Activated CD8-positive, alpha-beta memory T cell treated with anti-CD3 and anti-CD28 coated beads, Interleukin-2, amount 50 U/mL, for 48 hours (primary cell): Measurements from ENCODE around the gene SLC39A11.

ENCODE experiments used
- DNase-seq: peaks from one replicate; pipeline ENCODE4 v3.0.0-alpha.2; 2020

The SLC39A11 gene

DNA sequence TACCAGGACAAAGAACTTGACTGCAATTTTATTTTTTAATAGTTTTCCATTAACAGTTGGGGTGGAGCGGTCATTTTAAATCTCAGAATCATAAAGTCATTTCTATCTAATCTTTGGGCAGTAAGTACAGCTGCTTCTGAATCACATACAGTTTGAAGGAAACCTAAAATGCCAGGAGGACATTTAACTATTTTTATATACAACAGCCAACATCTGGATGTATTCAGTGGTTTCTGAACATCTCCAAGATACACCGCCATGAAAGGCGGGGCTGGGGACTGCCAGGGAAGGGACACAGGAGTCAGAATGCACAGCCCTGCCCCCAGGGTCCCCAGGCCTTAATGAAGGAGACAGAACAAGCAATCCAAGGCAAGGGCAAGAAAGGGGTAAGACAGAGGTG, 392.3 kb downstream of the SLC39A11 start:
- DNase-seq = no peak

DNA sequence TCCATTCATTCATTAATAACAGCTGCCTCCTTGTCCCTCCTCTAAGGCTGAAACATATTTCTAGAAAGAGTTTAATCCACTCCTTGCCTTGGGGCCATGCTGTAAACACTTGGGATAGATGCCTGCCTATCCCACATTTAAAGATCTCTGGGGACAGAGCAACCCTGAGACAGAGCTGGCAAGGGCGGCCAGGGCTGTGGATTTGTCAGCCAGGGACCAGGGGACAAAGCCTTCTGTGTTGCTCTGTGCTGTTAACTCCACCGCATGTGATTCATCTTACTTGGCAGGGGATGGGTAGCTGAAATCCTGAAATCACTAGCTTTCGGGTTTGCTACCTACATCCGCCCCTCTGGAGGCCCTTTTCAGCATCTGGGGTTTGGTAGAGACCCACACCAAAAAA, 392.9 kb downstream of the SLC39A11 start:
- no peak for DNase-seq

DNA sequence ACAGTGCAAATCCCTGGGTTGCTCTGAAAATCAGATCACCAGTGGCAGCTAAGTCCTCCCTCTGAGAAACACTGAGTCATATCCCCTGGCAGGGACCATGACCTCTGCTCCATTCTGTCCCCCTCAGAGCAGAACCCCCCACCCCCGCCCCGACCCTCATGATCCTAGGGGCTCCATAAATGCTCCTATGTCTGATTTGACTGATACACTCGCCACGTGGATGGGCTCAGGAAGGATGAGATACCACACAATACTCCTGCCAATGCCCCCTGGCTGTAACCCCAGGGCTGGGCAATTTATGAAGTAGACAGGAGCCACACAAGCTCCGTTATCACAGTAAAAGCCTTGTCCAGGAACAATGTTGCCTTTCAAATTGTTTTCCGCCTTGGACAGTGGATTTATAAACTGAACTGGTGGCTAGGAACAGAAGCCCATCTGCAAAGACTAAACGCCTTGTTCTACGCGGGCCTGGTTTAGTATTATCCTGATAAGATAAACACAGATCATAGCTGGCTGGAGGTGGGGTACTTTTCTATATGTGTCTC, 394.8 kb downstream of the SLC39A11 start:
- DNase-seq = no peak

DNA sequence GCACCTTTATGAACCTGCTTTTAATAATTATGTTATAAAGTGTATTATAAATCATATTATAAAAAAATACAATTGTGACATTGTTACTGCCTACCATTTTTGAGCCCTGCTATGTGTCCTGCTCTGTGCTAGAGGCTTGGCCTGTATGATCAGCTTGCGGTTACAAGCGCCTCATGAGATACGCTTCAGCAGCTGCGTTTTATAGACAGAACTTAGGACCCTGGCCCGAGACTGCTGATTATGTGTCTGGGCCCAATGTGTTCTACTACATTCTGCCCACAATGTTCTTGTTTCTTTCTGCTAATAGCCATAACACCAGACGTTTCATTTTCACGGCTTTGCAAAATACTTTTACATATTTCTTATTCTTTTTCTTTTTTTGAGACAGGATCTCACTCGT, 395.8 kb downstream of the SLC39A11 start:
- no peak for DNase-seq

DNA sequence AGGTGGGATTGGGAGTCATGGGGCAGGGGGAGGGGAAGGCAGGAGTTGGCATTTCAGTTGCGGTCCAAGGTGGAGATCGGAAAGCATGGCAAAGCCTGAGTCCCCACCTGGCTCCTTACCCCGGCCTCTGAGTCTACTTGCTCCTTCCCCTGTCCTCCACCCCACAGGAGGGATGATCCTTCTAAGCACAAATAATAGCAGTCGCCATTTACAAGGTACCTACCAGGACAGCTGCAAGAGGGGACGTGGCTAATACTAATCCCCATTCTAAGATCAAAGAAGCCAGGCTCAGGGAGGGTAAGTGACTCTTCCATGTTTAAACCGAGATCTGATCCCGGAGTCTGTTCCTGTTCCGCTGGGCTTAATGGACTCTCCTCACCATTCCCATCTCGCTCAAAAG, 396.3 kb downstream of the SLC39A11 start:
- no peak for DNase-seq

DNA sequence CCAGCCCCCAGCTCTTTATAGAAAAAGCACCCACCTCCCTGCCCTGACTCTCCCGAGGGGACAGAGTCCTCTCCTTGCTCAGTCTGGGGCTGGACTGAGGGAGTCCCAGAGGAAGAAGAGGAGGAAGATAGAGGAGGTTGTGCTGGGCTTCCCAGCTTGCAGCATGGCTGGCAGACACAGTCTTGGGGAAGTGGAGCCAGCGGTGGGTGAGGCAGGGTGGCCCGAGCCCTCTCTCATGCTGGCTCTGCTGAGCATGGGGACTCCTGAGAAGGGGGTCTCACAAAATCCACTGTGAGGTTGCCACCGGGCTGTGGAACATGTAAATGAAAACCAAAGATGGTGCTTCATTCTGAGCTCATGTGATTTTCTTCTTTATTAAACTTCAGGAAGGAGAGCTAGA, 398.5 kb downstream of the SLC39A11 start:
- no peak for DNase-seq

DNA sequence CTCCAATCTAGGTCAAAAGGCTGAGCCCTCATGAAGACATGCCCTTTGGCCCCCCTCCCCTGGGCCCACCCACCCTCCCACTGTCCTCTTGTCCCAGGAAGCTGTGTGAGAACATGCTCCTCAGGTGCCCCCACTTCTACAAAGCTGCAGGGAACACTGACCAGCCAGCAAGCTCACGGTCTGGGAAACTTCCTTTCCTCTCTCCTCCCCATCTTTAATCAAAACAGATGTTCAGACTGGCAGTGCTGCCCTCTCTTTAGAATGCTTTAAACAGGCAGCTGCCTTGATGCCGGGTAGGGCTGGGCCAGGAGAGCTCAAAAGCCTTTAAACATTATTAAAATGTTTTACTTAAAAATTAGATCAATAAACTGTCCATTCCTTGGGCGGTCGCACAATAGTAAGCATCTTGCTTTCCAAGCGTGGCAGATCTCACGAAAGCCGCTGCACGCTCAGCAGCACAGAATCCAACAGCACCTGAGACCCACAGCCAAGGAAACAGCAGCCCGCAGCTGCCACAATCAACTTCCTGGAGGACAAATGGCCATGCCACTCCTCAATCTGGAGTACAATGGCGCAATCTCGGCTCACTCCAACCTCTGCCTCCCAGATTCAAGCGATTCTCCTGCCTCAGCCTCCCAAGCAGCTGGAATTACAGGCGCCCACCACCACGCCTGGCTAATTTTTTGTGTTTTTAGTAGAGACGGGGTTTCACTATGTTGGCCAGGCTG, 399.2 kb downstream of the SLC39A11 start:
- DNase-seq = no peak

DNA sequence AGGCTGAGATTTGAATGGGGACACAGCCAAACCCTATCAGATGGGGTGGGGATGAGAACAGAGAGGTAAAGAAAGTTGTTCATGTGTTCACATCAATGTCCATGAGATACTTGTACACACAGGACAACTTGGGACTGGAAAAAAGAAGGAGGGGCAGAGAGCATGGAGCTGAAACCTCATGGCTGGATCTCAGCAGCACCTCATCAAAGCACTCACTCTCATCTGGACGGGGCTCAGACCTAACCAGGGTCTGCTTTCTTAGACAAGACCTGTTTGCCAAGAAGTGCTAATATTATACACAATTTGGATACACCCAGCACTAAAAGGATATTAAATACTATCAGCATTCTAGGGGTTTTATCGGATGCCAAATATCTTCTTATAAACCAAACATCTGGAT, 399.8 kb downstream of the SLC39A11 start:
- no peak for DNase-seq

DNA sequence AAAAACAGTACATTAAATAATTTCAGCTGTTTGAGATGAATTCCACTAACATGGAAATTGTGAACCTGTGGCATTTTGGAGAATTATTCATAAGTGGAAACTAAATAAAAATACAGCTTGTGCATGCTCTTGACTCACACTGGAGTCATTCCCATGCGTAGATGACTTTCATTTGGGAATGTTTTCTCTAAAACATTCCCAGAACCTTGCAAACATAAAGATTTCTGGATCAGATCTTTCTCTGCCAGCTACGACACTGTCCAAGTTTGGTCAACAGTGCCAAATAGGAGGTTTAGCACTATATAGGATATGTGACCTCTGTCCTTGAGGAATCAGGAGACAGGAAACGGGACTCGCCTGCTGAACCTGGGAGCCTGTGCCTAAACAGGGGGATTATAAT, 400.9 kb downstream of the SLC39A11 start:
- DNase-seq = no peak

DNA sequence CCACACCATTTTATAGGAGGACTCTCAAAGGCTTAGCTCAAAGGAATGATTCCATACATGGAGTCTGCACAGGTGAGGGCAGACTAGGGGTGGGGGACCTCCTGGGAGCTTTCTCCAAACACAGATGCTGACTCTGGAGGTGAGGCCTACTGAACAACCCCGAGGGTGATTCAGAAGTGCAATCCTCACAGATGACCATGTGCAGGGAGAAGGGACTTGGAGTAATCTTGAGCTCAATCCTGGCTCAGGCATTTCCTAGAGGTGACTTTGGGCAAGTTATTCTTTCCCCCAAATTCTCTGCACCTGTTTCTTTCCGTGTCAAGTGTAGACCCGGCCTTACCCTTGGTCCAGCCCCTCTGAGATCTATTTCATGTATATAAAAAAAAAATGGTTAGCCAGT, 401.5 kb downstream of the SLC39A11 start:
- no peak for DNase-seq

DNA sequence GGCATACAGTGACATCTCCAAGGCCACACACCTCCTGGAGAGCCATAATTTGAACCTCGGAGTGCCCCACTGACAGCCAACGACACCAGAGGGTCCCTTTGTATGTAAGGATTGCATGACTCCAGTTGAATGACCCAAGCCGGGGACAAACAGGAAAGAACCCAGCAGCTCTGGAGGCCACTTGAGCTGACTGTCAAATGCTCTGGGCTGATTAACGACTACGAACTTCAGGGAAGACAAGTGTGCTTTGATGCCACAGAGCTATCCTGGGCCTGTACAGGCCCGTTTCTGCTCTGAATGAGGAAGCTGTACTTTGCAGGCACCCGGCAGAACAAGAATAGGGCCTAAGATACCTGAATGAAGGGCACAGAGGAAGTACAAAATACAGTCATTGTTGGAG, 404.6 kb downstream of the SLC39A11 start:
- DNase-seq = no peak

DNA sequence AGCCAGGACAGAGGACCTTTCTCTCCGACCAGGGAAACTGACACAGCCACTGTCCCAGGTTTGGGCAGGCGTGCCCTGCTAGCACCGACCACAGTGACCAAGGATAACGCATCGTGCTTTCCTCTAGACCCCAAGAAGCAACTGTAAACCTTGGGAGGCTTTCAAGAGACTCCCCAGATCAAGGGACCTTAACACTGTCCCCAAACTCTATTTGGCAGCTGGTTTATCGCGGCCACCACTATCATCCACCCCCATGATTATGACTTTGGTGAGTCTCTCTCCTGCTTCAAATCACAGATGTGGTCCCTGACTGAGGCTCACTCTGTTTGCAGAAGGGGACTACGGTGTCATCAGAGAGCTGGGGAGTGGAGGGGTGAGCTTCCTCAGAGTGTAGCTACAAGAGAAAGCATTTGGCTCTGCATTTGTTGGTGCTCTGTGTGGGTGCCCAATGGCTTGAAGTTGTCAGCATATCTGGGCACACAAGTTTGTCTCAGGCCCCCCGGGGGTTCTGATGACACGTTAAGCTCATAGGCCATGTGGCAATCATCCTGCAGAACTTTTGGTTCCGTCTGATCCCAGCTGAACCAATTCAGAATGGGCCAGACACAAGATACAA, 408.0 kb downstream of the SLC39A11 start:
- DNase-seq = no peak

DNA sequence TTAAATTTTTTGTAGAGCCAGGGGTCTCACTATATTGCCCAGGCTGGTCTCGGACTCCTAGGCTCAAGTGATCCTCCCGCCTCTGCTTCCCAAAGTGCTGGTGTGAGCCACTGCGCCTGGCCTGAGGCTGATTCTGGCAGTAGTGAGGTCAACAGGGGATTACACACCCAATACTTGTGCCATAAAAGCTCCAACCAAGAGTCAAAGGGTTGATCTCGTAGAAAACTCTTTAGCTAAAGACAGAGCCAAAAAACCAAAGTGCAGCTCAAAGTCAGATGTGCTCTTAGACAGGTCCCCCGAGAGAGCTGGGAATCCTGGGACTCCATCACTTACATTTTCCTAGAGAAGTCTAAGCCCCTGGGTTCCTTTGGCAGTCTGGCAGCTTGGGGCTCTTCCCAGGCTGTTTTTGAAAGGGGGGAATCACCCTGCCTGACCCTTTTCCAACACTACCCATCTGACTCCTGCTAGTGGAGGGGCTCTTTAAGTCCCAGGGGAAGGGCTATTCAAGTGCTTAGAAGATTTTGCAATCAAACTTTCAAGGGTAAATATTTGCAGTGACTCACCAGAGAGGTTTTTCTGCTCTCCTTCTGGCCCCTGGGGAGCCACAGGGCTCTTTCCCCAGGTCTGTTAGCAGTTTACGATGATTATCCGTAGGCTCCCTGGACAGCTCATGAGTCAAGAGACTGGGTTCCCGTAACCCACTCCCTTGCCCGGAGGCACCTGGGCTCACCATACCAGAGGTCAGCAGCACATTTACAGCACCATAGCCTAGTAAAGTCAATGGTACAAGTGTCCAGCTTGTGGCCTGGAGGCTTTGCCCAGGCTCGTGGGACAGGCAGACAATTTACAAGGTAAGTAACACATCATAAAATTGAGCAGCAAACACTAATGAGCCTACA, 408.7 kb downstream of the SLC39A11 start:
- no peak for DNase-seq

DNA sequence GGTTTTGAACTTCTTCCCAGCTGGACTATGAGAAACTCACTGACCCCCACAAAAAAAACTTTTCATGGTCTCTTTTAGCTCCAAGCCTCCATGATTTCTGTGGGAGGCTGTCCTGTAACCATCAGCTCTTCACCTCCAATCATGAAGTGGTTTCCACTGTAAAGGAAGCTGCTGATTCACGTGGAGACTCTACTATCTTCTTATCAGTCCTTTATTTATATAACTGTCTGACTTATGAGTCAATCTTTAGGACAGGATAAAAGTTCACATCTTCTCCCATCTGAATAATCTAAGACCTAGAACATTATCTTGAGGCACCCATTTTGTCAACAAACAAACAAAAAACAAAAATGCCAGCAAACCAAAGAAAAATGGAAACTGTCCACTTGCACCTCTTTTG, 409.9 kb downstream of the SLC39A11 start:
- no peak for DNase-seq

DNA sequence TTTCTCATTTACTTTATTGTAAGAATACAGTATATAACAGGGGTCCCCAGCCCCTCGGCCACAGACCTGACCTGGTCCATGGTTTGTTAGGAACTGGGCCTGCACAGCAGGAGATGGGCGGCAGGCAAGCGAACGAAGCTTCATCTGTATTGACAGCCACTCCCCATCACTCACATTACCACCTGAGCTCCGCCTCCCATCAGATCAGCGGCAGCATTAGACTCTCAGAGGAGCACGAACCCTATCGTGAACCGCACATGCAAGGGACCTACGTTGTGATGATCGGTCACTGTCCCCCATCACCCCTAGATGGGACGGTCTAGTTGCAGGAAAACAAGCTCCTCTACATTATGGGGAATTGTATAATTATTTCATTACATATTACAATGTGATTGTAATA, 410.6 kb downstream of the SLC39A11 start:
- DNase-seq = no peak

DNA sequence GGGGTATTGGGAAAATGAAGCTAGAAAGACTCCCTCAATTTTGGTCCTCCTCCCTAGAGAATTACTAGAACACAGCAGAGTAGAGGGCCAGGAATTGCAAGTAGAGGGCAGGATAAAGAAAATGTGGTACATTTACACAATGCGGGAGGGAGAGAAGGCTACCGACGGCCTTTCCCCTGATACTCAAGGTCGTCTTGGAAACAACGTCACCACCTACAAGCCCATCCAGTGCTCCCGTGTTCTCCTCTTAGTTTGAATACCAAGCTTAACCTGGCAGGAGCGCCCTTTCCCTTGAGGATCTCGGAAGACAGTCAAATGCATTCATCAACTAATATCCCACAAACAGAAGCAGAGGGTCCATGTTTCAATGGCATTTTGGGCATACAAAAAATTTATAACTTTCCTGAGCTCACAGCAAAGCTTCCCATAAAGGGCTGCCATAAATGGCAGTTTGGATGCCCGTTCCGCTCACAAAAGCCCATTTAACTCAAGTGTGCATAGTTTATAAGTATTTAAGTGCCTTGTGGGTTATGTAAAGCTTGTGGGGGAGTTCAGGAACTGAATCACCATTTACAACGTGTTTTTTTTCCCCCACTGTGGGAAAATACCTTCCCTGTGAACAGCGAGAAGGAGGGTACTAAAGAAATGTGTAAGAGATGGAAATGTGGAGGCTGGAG, 414.6 kb downstream of the SLC39A11 start:
- no peak for DNase-seq

DNA sequence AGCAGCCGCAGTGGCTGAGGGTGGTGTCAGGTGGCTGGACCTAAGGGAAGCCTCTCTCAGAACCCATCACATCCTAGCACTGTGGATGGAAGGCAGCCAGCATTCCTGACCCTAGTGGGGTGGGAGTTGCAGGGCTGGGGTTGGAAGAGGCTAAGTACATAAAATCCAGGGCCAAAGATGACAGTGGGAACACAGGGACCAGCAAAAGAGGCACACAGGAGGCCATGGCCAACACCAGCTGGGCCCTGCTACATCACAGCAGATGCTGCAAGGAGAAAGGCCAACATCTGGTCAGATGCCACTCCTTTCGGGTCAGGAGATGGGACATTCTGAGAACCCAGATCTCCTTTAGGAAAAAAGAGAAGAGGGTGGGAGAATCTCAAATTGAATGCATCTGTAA, 415.4 kb downstream of the SLC39A11 start:
- DNase-seq = no peak

DNA sequence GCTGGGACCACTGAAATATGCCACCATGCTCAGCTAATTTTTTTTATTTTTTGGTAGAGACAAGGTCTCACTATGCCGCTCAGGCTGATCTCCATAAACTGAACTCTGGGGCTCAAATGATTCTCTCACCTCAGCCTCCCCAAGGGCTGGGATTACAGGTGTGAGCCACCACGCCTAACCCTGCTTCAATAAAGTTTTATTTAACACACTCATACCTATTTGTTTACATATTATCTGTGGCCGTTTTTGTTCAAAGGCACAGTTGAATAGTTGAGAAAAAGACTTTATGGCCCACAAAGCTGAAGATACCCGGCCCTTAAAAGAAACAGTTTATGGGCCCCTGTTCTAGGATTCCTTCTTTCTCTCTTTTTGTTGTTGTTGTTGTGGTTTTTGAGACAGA, 419.8 kb downstream of the SLC39A11 start:
- DNase-seq = no peak

DNA sequence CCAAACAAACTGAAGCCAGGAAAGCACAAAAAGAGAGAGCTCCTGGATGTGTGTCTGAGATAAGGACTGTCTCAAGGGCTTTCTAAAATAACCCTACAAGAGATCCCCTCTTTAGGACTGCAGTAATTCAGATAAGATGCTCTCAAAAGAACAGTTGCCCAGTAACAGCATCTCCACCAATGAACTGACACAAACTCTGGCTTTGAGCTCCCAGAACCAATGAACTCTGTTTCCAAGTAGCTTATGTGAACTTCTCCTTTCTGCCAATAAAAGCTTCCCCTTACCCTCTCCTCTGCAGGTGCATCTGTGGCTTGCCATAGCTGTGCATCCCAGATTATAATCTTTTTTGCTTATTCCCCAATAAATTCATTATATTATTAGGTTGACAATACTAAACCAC, 421.5 kb downstream of the SLC39A11 start:
- no peak for DNase-seq

DNA sequence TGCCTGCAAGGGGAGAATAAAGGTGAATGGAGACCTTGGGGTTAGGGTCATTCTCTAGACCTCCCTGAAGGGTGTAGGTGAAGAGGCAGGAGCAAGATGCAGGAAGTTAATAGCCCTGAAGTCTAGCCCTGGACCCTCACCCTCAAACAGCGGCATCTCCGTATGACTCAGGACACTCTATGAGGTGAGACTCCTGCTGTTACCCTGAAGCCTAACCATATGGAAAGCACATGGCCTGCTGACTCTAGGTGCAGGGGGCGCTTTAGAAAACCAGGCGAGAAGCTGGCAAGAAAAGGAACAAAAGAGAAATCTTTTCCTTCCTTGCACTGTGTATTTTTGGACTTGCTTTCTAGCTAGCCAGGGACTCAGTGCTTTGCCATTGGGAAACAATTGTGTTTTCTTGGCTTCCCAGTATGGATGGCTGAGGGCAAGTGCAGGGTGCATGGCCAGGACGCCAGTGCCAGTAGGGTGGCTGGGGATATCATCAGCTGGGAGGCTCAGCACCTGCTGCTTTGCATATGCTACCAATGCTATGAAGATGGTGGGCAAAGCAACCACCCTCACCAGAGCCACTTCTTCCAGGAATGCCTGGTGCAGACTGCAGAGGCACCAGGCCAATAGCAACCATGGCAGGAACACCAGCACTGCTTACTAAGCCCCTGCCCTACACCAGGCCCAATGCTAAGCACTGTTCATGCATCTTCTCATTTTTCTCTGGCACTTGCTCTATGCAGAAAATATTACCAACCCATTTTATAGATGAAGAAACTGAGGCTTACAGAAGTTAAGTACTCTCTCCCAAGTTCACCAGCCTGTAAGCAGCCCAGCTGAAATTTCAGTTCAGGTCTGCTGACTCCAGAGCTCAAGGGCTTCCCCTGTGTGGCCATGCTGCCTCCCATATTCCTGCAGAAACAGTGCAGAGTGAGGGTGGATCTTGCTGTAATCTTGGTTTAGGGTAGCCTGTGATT, 425.1 kb downstream of the SLC39A11 start:
- DNase-seq = no peak
